ENCODE results near the gene KCNG3.

The KCNG3 gene

GRCh38 chr2:42532397-42532796 is 38.6 kb upstream of the KCNG3 start:
- Histone ChIP-seq H3F3A (ENCODE audit: control insufficient read depth, insufficient read depth) (no peaks in the 10 kb centered on the region), H3K4me1 (ENCODE audit: control insufficient read depth, low read length) (no peaks in the 10 kb centered on the region), H3K9me3 (ENCODE audit: control insufficient read depth, insufficient read depth, low read length) (no peaks in the 10 kb centered on the region), H3K9me2 (replicated peaks; ENCODE audit: control insufficient read depth, low read length) (no peaks in the 10 kb centered on the region), H3K36me3 (ENCODE audit: control insufficient read depth, low read length) (no peaks in the 10 kb centered on the region), H3K79me2 (ENCODE audit: control insufficient read depth, low read length) (no peaks in the 10 kb centered on the region), H4K20me1 (ENCODE audit: control insufficient read depth, insufficient read depth, low read depth, low read length) (no peaks in the 10 kb centered on the region), H3K27ac (ENCODE audit: low read depth, low read length) (no peak overlapping the region), H3K27me3 (ENCODE audit: control insufficient read depth, low read length) (no peaks in the 10 kb centered on the region), H3K4me3 (ENCODE audit: low read length) (no peak overlapping the region), H3K4me2 (ENCODE audit: low read length) (no peak overlapping the region)
- no peak for TF ChIP-seq EZH2phosphoT487 (IDR thresholded peaks at IDR 0.05; ENCODE audit: borderline replicate concordance, low read length)

GRCh38 chr2:42523341-42523740 is 29.6 kb upstream of the KCNG3 start:
- no peaks in the 10 kb centered on the region for H3F3A ChIP-seq (ENCODE audit: control insufficient read depth, insufficient read depth)
- H3K4me2 ChIP-seq (ENCODE audit: low read length): no peak overlapping the region
- H3K9me3 ChIP-seq (ENCODE audit: control insufficient read depth, insufficient read depth, low read length): peaks cover 4% of the 10 kb centered on the region; the same call in 1 of the 2 replicates
- TF ChIP-seq CTCF (IDR thresholded peaks at IDR 0.05; ENCODE audit: low read depth, low read length, poor library complexity, severe bottlenecking): no peak
- TF ChIP-seq EZH2phosphoT487 (IDR thresholded peaks at IDR 0.05; ENCODE audit: borderline replicate concordance, low read length): no peak
- no peak overlapping the region for H3K27ac ChIP-seq (ENCODE audit: low read depth, low read length)
- H3K9me2 ChIP-seq (replicated peaks; ENCODE audit: control insufficient read depth, low read length): no peaks in the 10 kb centered on the region
- no peaks in the 10 kb centered on the region for H3K27me3 ChIP-seq (ENCODE audit: control insufficient read depth, low read length)
- no peaks in the 10 kb centered on the region for H3K4me1 ChIP-seq (ENCODE audit: control insufficient read depth, low read length)
- no peaks in the 10 kb centered on the region for H4K20me1 ChIP-seq (ENCODE audit: control insufficient read depth, insufficient read depth, low read depth, low read length)
- no peaks in the 10 kb centered on the region for H3K36me3 ChIP-seq (ENCODE audit: control insufficient read depth, low read length)
- no peak overlapping the region for H3K4me3 ChIP-seq (ENCODE audit: low read length)
- no peaks in the 10 kb centered on the region for H3K79me2 ChIP-seq (ENCODE audit: control insufficient read depth, low read length)

- H3K9me3 ChIP-seq (ENCODE audit: control insufficient read depth, insufficient read depth, low read length): peaks cover 1% of the 10 kb centered on the region; the same call in 1 of the 2 replicates
- no peaks in the 10 kb centered on the region for H3K9me2 ChIP-seq (replicated peaks; ENCODE audit: control insufficient read depth, low read length)
- H3K27ac ChIP-seq (ENCODE audit: low read depth, low read length): no peak overlapping the region
- H3K79me2 ChIP-seq (ENCODE audit: control insufficient read depth, low read length): no peaks in the 10 kb centered on the region
- no peaks in the 10 kb centered on the region for H3K4me1 ChIP-seq (ENCODE audit: control insufficient read depth, low read length)
- no peak overlapping the region for H3K4me2 ChIP-seq (ENCODE audit: low read length)
- H3K4me3 ChIP-seq (ENCODE audit: low read length): no peak overlapping the region
- no peaks in the 10 kb centered on the region for H3K27me3 ChIP-seq (ENCODE audit: control insufficient read depth, low read length)
- H3F3A ChIP-seq (ENCODE audit: control insufficient read depth, insufficient read depth): no peaks in the 10 kb centered on the region
- TF ChIP-seq CTCF (IDR thresholded peaks at IDR 0.05; ENCODE audit: low read depth, low read length, poor library complexity, severe bottlenecking) (no peak), EZH2phosphoT487 (IDR thresholded peaks at IDR 0.05; ENCODE audit: borderline replicate concordance, low read length) (no peak)
- H3K36me3 ChIP-seq (ENCODE audit: control insufficient read depth, low read length): no peaks in the 10 kb centered on the region
- H4K20me1 ChIP-seq (ENCODE audit: control insufficient read depth, insufficient read depth, low read depth, low read length): no peaks in the 10 kb centered on the region
These were observed 28.3 kb upstream of the KCNG3 start for GRCh38 chr2:42522035-42522434.

- Histone ChIP-seq H4K20me1 (ENCODE audit: control insufficient read depth, insufficient read depth, low read depth, low read length) (no peaks in the 10 kb centered on the region), H3K36me3 (ENCODE audit: control insufficient read depth, low read length) (no peaks in the 10 kb centered on the region), H3K79me2 (ENCODE audit: control insufficient read depth, low read length) (no peaks in the 10 kb centered on the region), H3K27ac (ENCODE audit: low read depth, low read length) (no peak overlapping the region), H3K4me1 (ENCODE audit: control insufficient read depth, low read length) (no peaks in the 10 kb centered on the region), H3F3A (ENCODE audit: control insufficient read depth, insufficient read depth) (no peaks in the 10 kb centered on the region), H3K9me3 (ENCODE audit: control insufficient read depth, insufficient read depth, low read length) (no peaks in the 10 kb centered on the region), H3K4me2 (ENCODE audit: low read length) (no peak overlapping the region), H3K9me2 (replicated peaks; ENCODE audit: control insufficient read depth, low read length) (no peaks in the 10 kb centered on the region), H3K4me3 (ENCODE audit: low read length) (no peak overlapping the region), H3K27me3 (ENCODE audit: control insufficient read depth, low read length) (no peaks in the 10 kb centered on the region)
- TF ChIP-seq EZH2phosphoT487 (IDR thresholded peaks at IDR 0.05; ENCODE audit: borderline replicate concordance, low read length) (no peak), CTCF (IDR thresholded peaks at IDR 0.05; ENCODE audit: low read depth, low read length, poor library complexity, severe bottlenecking) (no peak)
These were observed 25.8 kb upstream of the KCNG3 start for GRCh38 chr2:42519624-42520023.
